Coronary artery (tissue), 2 donors: ENCODE results near the gene MAP4K4.
"Not testable (repeated sequence)": the region's sequence is repeated elsewhere in the genome, so short reads cannot be mapped to it uniquely, and the experiment has no call there.

Experiments
- DNase-seq: peaks from one replicate; pipeline ENCODE4 v3.0.0-alpha.2; 2017; ENCODE audit warnings: low spot score
- H3K27ac ChIP-seq, 2 donors: fragments of 200-600 bp; sonication (generic); one replicate each; pipeline ENCODE4 v1.5.1; 2016 to 2019
- H3K4me3 ChIP-seq: fragments of 200-600 bp; sonication (generic); 2 replicates; pipeline ENCODE4 v1.5.1; 2016; ENCODE audit warnings: mild to moderate bottlenecking, moderate library complexity
- CTCF ChIP-seq: fragments of 200-600 bp; sonication (generic); IDR thresholded peaks from one replicate; pipeline ENCODE4 v1.5.1; 2019; ENCODE audit warnings: antibody characterized with exemption

MAP4K4 gene

GRCh38 chr2:101912545-101912944, 215.0 kb downstream of the MAP4K4 start:
- H3K27ac ChIP-seq: no peak overlapping the region
- no peak overlapping the region for H3K4me3 ChIP-seq
- DNase-seq: no peak
- no peak for TF ChIP-seq CTCF

GRCh38 chr2:101921319-101921952, 223.9 kb downstream of the MAP4K4 start:
- DNase-seq: no peak
- Histone ChIP-seq H3K27ac (peak overlapping the region in 1 of 2 donors; percentile 28), H3K4me3 (no peak overlapping the region)
- TF ChIP-seq CTCF: no peak

GRCh38 chr2:101921953-101922325, 224.4 kb downstream of the MAP4K4 start:
- no peak for DNase-seq
- Histone ChIP-seq H3K4me3 (no peak overlapping the region), H3K27ac (peak overlapping the region in 1 of 2 donors; percentile 20)
- TF ChIP-seq CTCF: no peak

GRCh38 chr2:101924311-101924710, 226.8 kb downstream of the MAP4K4 start:
- not testable (repeated sequence) for DNase-seq, H3K4me3 ChIP-seq

GRCh38 chr2:101930019-101930418, 232.5 kb downstream of the MAP4K4 start:
- no peak overlapping the region for H3K27ac ChIP-seq
- no peak for TF ChIP-seq CTCF
- DNase-seq: no peak
- H3K4me3 ChIP-seq: no peak overlapping the region

More at GRCh38 chr2:101924311-101924710, 226.8 kb downstream of the MAP4K4 start:
- H3K27ac ChIP-seq: not testable (repeated sequence)

- no peak for TF ChIP-seq CTCF
Measured at GRCh38 chr2:101930847-101931246, 233.3 kb downstream of the MAP4K4 start.

GRCh38 chr2:101931402-101931801, 233.9 kb downstream of the MAP4K4 start:
- Histone ChIP-seq H3K4me3 (no peak overlapping the region), H3K27ac (no peak overlapping the region)
- no peak for TF ChIP-seq CTCF
- DNase-seq: no peak

More at GRCh38 chr2:101930847-101931246, 233.3 kb downstream of the MAP4K4 start:
- H3K4me3 ChIP-seq: no peak overlapping the region
- H3K27ac ChIP-seq: no peak overlapping the region
- DNase-seq: no peak

- not testable (repeated sequence) for DNase-seq, H3K4me3 ChIP-seq, H3K27ac ChIP-seq
Measured at GRCh38 chr2:101935764-101936163, 238.3 kb downstream of the MAP4K4 start.
